Muscle layer of duodenum (tissue), 2 donors: ENCODE results near the gene GRM7.

Experiments
- H3K27ac ChIP-seq: one replicate; pipeline ENCODE4 v1.7.0; 2013; ENCODE audit warnings: mild to moderate bottlenecking, low read length
- H3K27me3 ChIP-seq: one replicate; pipeline ENCODE4 v1.7.0; 2013; ENCODE audit warnings: low read depth, mild to moderate bottlenecking, control low read depth, low read length
- H3K36me3 ChIP-seq, 2 donors: one replicate each; pipeline ENCODE4 v1.7.0; 2013; ENCODE audit warnings: low read length in 2 of 2, control low read depth in 1 of 2, mild to moderate bottlenecking in 1 of 2; ENCODE audit not compliant: insufficient read depth in 2 of 2, control insufficient read depth in 1 of 2
- H3K4me1 ChIP-seq, 2 donors: one replicate each; pipeline ENCODE4 v1.7.0; 2013; ENCODE audit warnings: low read length in 2 of 2, mild to moderate bottlenecking in 2 of 2, control low read depth in 1 of 2, moderate library complexity in 1 of 2; ENCODE audit not compliant: insufficient read depth in 2 of 2, control insufficient read depth in 1 of 2
- H3K4me3 ChIP-seq, 2 donors: one replicate each; pipeline ENCODE4 v1.7.0; 2013; ENCODE audit warnings: low read length in 2 of 2, low read depth in 1 of 2, mild to moderate bottlenecking in 1 of 2
- H3K9me3 ChIP-seq, 2 donors: one replicate each; pipeline ENCODE4 v1.7.0; 2013; ENCODE audit warnings: low read length in 2 of 2, control low read depth in 1 of 2, mild to moderate bottlenecking in 1 of 2; ENCODE audit not compliant: control insufficient read depth in 1 of 2
- donor health status: healthy.

GRM7 gene

DNA sequence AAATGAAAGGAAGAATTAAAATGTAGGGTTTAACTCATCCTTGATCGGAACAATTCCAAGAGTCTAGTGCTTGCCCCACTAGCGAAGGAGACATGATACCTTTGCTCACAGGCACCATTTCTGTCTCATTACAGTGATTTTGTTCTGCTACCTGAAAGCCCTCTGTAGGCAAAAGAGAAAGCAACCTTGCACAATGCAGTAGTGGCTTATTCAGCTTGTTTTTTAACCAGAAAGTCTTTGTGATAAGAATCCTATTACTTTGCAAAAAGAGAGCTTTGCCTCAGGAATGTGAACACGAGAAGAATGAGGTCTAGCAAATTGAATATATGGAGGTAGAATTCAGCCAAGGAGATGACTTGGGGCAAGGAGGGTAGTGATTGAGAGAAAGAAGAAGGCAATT lies 684.4 kb downstream of the GRM7 start:
- Histone ChIP-seq H3K9me3 (no peaks in the 10 kb centered on the region), H3K4me3 (no peak overlapping the region), H3K27me3 (no peaks in the 10 kb centered on the region), H3K36me3 (no peaks in the 10 kb centered on the region), H3K4me1 (no peaks in the 10 kb centered on the region), H3K27ac (no peak overlapping the region)

DNA sequence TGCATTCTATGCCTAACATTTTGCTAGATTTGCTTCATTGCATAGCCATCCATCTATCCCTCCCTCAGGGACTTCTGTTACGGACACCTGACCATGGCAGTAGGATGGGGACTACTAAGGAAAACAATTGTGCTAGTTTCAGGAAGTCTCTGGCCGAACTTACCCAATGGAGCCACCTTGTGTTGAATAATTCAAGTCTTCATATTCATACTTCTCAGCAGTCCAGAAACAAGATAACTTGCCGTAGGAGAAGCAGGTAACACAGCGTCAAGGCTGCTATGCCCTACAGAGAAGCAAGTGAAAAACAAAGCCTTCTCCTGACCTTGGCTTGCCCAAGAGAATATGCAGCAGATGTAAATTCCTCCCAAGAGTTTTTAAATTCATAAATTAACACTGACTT lies 685.3 kb downstream of the GRM7 start:
- H3K27ac ChIP-seq: no peak overlapping the region

DNA sequence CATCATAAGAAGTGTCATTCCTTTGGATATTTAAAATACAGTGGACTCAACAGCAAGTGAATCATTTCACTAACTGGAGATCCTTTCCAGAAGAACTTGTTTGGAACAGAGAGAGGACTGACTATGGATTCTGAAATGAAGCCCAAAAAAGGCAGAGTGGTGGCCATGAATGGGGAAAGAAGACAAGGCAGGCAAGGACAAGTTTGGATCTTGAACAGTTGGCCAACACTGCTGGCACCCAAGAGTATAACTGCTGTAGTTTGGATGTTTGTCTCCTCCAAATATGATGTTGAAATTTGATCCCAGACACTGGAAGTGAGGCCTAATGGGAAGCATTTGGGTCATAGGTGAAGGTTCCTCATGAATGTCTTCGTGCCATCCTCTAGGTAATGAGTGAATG lies 686.9 kb downstream of the GRM7 start:
- no peak overlapping the region for H3K27ac ChIP-seq
- no peak overlapping the region for H3K4me3 ChIP-seq
- peaks cover 0 to 5% of the 10 kb centered on the region in 2 donors for H3K9me3 ChIP-seq
- no peaks in the 10 kb centered on the region for H3K36me3 ChIP-seq
- H3K27me3 ChIP-seq: no peaks in the 10 kb centered on the region
- H3K4me1 ChIP-seq: no peaks in the 10 kb centered on the region

More for the DNA sequence above, 685.3 kb downstream of the GRM7 start:
- no peaks in the 10 kb centered on the region for H3K36me3 ChIP-seq
- no peaks in the 10 kb centered on the region for H3K27me3 ChIP-seq
- H3K4me1 ChIP-seq: no peaks in the 10 kb centered on the region
- H3K9me3 ChIP-seq: no peaks in the 10 kb centered on the region
- no peak overlapping the region for H3K4me3 ChIP-seq

- no peaks in the 10 kb centered on the region for H3K36me3 ChIP-seq
- no peak overlapping the region for H3K27ac ChIP-seq
- H3K9me3 ChIP-seq: no peaks in the 10 kb centered on the region
- no peaks in the 10 kb centered on the region for H3K4me1 ChIP-seq
- H3K27me3 ChIP-seq: no peaks in the 10 kb centered on the region
- H3K4me3 ChIP-seq: no peak overlapping the region
Observed at GRCh38 chr3:7562892-7563291, 702.0 kb downstream of the GRM7 start.

GRCh38 chr3:7565574-7565973 lies 704.7 kb downstream of the GRM7 start:
- no peak overlapping the region for H3K4me3 ChIP-seq
- H3K4me1 ChIP-seq: no peaks in the 10 kb centered on the region

DNA sequence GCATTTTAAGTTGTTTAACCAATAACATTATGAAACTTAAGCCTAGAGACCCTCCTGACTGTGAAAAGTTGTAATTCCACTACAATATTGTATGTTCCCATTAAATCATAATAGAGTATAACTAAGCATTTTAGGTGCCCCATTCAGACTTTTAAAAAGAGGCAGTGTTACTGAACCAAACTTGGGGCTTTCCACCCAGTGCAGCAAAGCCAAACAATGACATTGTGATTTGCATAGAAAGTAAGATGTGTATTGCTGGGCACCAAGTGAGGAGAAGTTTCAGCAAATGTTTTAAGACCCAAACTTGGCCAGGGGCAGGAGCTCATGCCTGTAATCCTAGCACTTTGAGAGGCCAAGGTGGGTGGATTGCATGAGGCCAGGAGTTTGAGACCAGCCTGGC lies 706.2 kb downstream of the GRM7 start:
- Histone ChIP-seq H3K36me3 (no peaks in the 10 kb centered on the region), H3K4me1 (no peaks in the 10 kb centered on the region), H3K27ac (no peak overlapping the region), H3K9me3 (peaks cover 0 to 5% of the 10 kb centered on the region in 2 donors), H3K27me3 (no peaks in the 10 kb centered on the region), H3K4me3 (no peak overlapping the region)

More at GRCh38 chr3:7565574-7565973, 704.7 kb downstream of the GRM7 start:
- no peaks in the 10 kb centered on the region for H3K36me3 ChIP-seq
- peaks cover 0 to 1% of the 10 kb centered on the region in 2 donors for H3K9me3 ChIP-seq
- H3K27me3 ChIP-seq: no peaks in the 10 kb centered on the region
- no peak overlapping the region for H3K27ac ChIP-seq

GRCh38 chr3:7568526-7569184 lies 707.7 kb downstream of the GRM7 start:
- no peaks in the 10 kb centered on the region for H3K4me1 ChIP-seq
- H3K27ac ChIP-seq: no peak overlapping the region
- no peaks in the 10 kb centered on the region for H3K27me3 ChIP-seq
- no peaks in the 10 kb centered on the region for H3K36me3 ChIP-seq
- peaks cover 0 to 5% of the 10 kb centered on the region in 2 donors for H3K9me3 ChIP-seq
- no peak overlapping the region for H3K4me3 ChIP-seq

- no peaks in the 10 kb centered on the region for H3K27me3 ChIP-seq
- no peak overlapping the region for H3K4me3 ChIP-seq
- no peaks in the 10 kb centered on the region for H3K4me1 ChIP-seq
- H3K9me3 ChIP-seq: peaks cover 0 to 5% of the 10 kb centered on the region in 2 donors
- H3K36me3 ChIP-seq: no peaks in the 10 kb centered on the region
- no peak overlapping the region for H3K27ac ChIP-seq
Observed at GRCh38 chr3:7573330-7573729, 712.4 kb downstream of the GRM7 start.

- Histone ChIP-seq H3K4me3 (no peak overlapping the region), H3K27ac (no peak overlapping the region), H3K27me3 (no peaks in the 10 kb centered on the region), H3K36me3 (no peaks in the 10 kb centered on the region), H3K4me1 (no peaks in the 10 kb centered on the region), H3K9me3 (peaks cover 0 to 5% of the 10 kb centered on the region in 2 donors)
Observed at GRCh38 chr3:7574435-7574834, 713.5 kb downstream of the GRM7 start.

DNA sequence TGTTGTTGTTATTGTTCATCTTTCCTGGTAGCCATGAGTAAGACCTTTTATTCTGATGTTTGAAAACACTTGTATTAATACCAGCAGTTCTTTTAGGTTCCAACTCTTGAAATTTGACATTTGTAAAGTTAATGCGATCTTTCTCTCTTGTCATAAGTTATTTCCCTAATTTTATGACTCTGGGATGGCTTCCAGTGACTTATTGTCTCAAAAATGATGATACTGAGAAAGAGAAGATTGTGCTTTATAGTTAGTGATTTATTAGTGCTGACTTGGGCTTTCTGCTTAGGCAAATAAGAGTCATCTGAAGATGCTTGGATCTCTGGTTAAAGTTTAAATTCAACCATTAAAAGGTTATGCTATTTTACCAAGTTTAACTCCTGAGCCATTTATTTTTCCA lies 715.2 kb downstream of the GRM7 start:
- Histone ChIP-seq H3K27ac (no peak overlapping the region), H3K4me3 (no peak overlapping the region), H3K9me3 (no peaks in the 10 kb centered on the region), H3K27me3 (no peaks in the 10 kb centered on the region), H3K36me3 (no peaks in the 10 kb centered on the region), H3K4me1 (no peaks in the 10 kb centered on the region)

DNA sequence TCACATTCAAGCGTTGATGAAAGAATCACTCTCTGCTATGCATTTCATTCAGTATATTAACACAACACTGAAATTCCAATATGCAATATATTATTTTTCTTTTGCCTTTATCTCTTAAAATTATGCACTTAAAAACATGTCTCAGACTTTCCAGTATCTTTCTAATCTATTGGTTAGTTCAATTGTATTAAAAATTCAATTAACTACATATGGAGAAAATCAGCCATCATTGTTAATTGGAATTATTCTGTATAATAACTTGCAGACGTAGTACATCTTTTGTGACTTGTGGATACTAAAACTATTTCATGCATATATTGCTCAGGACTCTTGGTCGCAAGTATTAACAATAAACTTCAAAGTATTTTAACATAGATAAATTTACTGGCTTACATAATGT lies 715.6 kb downstream of the GRM7 start:
- H3K27ac ChIP-seq: no peak overlapping the region
- no peaks in the 10 kb centered on the region for H3K4me1 ChIP-seq
- H3K36me3 ChIP-seq: no peaks in the 10 kb centered on the region
- no peaks in the 10 kb centered on the region for H3K27me3 ChIP-seq
- no peaks in the 10 kb centered on the region for H3K9me3 ChIP-seq
- H3K4me3 ChIP-seq: no peak overlapping the region

DNA sequence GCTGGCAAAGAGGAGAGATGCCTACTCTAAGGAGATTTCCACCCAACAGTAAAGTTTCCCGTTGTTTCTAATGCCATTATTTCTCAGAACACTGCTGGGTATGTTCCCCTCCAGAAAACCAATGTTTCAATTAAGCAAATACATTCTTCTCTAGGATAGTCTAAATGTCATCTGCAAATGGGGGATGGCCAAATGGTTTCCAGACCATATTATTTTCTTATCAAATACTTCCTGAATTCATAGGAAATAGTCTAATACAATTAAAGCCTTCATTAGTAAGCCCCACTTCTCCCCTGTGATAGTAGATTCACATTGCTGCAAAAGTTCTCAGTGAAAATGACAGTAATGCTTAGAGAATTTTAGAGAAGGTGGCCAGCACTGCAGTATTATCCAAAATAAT lies 716.6 kb downstream of the GRM7 start:
- no peak overlapping the region for H3K27ac ChIP-seq
- H3K4me1 ChIP-seq: no peaks in the 10 kb centered on the region
- no peaks in the 10 kb centered on the region for H3K27me3 ChIP-seq
- no peaks in the 10 kb centered on the region for H3K9me3 ChIP-seq
- no peak overlapping the region for H3K4me3 ChIP-seq
- H3K36me3 ChIP-seq: no peaks in the 10 kb centered on the region
